ENCODE data around the gene RAD18. TPM values are rescaled to one million over a fixed set of nuclear protein-coding genes. Genes with fewer than 3 reads are reported as not detected.
A peak's percentile ranks its signal among the peaks of the same experiment; 100 is the strongest.

The RAD18 gene
- total RNA-seq, 1 donor from 2014 or later: 21.3 TPM

DNA sequence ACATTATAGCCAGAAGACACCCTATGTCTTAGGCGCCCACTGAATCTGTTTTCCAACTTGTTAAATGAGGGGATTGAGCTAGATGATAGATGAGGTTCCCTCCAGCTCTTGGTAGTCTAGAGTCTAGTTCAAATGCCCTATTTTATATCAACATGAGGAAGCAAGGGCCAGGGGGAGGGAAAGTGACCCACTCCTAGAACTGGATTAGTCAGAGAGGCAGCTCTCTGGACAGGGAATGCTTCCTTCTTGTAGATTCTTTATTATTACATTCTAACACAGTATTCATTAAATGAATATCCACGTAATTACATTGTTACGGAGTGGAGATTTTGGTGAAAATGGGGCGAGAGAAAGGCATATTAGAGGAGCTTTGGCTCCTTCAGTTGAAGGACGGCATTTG lies 89.5 kb downstream of the RAD18 start:
- Mint-ChIP-seq H3K4me3 (no peak overlapping the region), H3K9me3 (peaks cover 5% of the 10 kb centered on the region), H3K27ac (no peak overlapping the region), H3K27me3 (no peaks in the 10 kb centered on the region), H3K4me1 (ENCODE audit: unreplicated experiment) (peaks cover 5% of the 10 kb centered on the region), H3K36me3 (peaks cover 7% of the 10 kb centered on the region)
- TF ChIP-seq, protein P1, sequence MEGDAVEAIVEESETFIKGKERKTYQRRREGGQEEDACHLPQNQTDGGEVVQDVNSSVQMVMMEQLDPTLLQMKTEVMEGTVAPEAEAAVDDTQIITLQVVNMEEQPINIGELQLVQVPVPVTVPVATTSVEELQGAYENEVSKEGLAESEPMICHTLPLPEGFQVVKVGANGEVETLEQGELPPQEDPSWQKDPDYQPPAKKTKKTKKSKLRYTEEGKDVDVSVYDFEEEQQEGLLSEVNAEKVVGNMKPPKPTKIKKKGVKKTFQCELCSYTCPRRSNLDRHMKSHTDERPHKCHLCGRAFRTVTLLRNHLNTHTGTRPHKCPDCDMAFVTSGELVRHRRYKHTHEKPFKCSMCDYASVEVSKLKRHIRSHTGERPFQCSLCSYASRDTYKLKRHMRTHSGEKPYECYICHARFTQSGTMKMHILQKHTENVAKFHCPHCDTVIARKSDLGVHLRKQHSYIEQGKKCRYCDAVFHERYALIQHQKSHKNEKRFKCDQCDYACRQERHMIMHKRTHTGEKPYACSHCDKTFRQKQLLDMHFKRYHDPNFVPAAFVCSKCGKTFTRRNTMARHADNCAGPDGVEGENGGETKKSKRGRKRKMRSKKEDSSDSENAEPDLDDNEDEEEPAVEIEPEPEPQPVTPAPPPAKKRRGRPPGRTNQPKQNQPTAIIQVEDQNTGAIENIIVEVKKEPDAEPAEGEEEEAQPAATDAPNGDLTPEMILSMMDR (conservative IDR thresholded peaks at IDR 0.05): no peak
- DNase-seq (ENCODE audit: extremely low spot score, unreplicated experiment): no peak

DNA sequence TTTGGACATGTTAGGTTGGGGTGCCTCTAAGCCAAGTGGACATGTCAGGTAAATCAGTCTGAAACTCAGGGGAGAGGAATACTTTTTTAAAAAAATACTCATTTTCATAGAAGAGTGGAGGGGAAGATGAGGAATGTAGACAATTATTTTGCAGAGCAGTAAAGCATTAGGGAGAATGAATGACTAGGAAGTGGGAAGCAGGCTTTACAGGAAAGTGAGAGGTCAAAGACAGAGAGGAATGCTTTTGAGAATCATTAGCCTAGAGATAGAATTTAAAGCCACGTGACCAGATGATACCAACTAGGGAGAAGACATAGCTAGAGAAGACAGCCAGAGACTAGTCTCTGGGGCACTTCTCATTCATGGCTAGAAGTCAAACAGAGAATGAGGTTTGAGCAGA lies 91.0 kb downstream of the RAD18 start:
- H3K27me3 Mint-ChIP-seq: no peaks in the 10 kb centered on the region
- H3K4me1 Mint-ChIP-seq (ENCODE audit: unreplicated experiment): peaks cover 5% of the 10 kb centered on the region
- H3K9me3 Mint-ChIP-seq: peaks cover 5% of the 10 kb centered on the region
- H3K36me3 Mint-ChIP-seq: peaks cover under 1% of the 10 kb centered on the region
- TF ChIP-seq, protein P1 (conservative IDR thresholded peaks at IDR 0.05): no peak
- DNase-seq (ENCODE audit: extremely low spot score, unreplicated experiment): no peak
- H3K4me3 Mint-ChIP-seq: no peak overlapping the region
- H3K27ac Mint-ChIP-seq: no peak overlapping the region

DNA sequence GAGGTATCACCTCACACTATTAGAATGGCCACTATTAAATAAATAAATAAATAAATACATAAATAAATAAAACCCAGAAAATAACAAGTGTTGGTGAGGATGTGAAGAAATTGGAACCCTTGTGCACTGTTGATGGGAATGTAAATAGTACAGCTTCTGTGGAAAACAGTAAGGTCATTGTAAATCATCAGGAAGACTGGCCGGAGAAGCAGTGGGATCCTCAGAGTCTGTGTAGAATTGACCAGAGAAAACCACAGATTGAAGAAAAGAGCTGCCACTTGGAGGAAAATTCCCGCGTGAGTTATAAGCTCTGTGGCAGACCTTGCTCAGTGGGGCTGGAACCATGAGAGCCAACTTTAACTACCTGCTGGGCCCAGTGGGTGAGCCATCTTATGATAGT lies 92.0 kb downstream of the RAD18 start:
- Mint-ChIP-seq H3K9me3 (peaks cover 5% of the 10 kb centered on the region), H3K4me1 (ENCODE audit: unreplicated experiment) (peaks cover 5% of the 10 kb centered on the region), H3K27ac (no peak overlapping the region), H3K27me3 (no peaks in the 10 kb centered on the region), H3K4me3 (no peak overlapping the region), H3K36me3 (no peaks in the 10 kb centered on the region)
- TF ChIP-seq, protein P1 (conservative IDR thresholded peaks at IDR 0.05): no peak
- no peak for DNase-seq (ENCODE audit: extremely low spot score, unreplicated experiment)

DNA sequence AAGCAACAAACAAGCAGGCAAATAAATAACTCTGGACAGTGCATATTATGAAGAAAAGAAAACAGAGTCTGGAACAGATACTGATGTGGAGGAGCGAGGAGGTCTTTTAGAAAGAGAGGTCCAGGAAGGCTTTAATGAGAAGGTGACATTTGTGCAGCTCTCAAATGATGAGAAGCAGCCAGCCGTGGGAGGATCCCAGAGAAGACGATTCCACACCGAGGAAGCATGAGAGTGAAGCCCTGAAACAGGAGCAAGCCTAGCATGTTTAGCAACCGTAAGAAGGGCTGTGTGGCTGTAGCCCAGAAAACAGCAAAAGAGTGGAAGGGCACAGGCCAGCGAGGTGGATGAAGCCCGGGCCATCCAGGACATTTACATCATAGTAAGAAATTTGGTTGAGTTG lies 93.1 kb downstream of the RAD18 start:
- Mint-ChIP-seq H3K4me3 (no peak overlapping the region), H3K4me1 (ENCODE audit: unreplicated experiment) (peaks cover 5% of the 10 kb centered on the region), H3K36me3 (no peaks in the 10 kb centered on the region), H3K27ac (peak overlapping the region; percentile 69), H3K9me3 (peaks cover 5% of the 10 kb centered on the region), H3K27me3 (no peaks in the 10 kb centered on the region)
- TF ChIP-seq, protein P1 (conservative IDR thresholded peaks at IDR 0.05): no peak
- DNase-seq (ENCODE audit: extremely low spot score, unreplicated experiment): no peak

DNA sequence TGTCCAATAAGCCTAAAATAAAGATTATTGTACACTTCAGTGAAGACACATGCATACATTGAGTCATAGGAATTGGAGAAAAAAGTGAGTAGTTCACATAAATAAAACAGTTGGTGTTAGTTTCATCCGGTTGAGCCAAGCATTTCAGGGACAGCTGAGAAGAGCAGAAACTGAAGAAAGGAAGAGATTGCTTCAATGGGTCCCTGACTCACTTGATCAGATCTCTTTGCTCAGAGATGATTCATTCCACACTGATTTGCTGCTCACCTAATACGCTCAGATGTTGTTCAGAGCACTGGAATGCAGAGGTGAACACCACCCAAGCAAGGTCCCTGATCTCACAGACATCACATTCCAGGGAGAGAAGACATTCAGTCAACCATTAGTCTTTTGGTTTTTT lies 93.7 kb downstream of the RAD18 start:
- Mint-ChIP-seq H3K27ac (peak overlapping the region; percentile 69), H3K36me3 (no peaks in the 10 kb centered on the region), H3K4me3 (no peak overlapping the region), H3K27me3 (no peaks in the 10 kb centered on the region), H3K4me1 (ENCODE audit: unreplicated experiment) (peaks cover 5% of the 10 kb centered on the region), H3K9me3 (peaks cover 5% of the 10 kb centered on the region)
- DNase-seq (ENCODE audit: extremely low spot score, unreplicated experiment): no peak
- TF ChIP-seq, protein P1 (conservative IDR thresholded peaks at IDR 0.05): no peak

DNA sequence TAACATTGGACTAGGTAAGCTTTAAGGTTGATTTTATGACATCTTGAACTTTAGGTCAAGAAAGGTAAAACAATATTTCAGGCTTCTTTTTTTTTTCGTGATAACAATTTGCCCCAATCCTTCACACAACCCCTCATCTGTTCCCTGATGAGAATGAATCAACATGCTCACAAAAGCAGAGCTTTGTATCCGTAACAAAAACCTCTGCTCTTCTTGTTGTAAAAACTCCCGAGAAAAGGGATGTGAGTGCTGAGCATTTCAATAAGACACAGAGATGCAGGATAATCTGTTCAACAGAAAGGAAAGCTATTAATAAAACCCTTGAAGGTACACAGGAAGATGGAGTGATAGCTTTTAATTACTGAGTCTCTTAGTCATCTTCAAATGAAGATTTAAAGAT lies 94.3 kb downstream of the RAD18 start:
- DNase-seq (ENCODE audit: extremely low spot score, unreplicated experiment): no peak
- Mint-ChIP-seq H3K27ac (no peak overlapping the region), H3K27me3 (no peaks in the 10 kb centered on the region), H3K36me3 (no peaks in the 10 kb centered on the region), H3K4me1 (ENCODE audit: unreplicated experiment) (peaks cover 5% of the 10 kb centered on the region), H3K4me3 (no peak overlapping the region), H3K9me3 (peaks cover 5% of the 10 kb centered on the region)
- TF ChIP-seq, protein P1 (conservative IDR thresholded peaks at IDR 0.05): no peak
